Thyroid gland (tissue), 4 donors: ENCODE results near the gene KIF3A.

ENCODE experiments used
- CTCF ChIP-seq, 6 experiments: fragments of 200-600 bp in 3 of 6; fragments of 450-650 bp in 3 of 6; sonication (generic) in 3 of 6; IDR thresholded peaks; one replicate each; pipeline ENCODE4 v1.5.1; 2016 to 2019; ENCODE audit warnings: antibody characterized with exemption in 6 of 6, mild to moderate bottlenecking in 2 of 6, inconsistent platforms in 1 of 6, moderate library complexity in 1 of 6
- POLR2A ChIP-seq, 2 donors: fragments of 450-650 bp; IDR thresholded peaks; one replicate each; pipeline ENCODE4 v1.6.1; 2017; ENCODE audit warnings: antibody characterized with exemption in 2 of 2, mild to moderate bottlenecking in 2 of 2, moderate library complexity in 1 of 2

- TF ChIP-seq CTCF (IDR thresholded peaks at IDR 0.05) (no peak), POLR2A (IDR thresholded peaks at IDR 0.05) (peak in 1 of 2 donors; percentile 10)
These were observed 55.4 kb downstream of the KIF3A start for GRCh38 chr5:132681983-132682382.
